ENCODE measurements around the gene PSMA4.

DNA sequence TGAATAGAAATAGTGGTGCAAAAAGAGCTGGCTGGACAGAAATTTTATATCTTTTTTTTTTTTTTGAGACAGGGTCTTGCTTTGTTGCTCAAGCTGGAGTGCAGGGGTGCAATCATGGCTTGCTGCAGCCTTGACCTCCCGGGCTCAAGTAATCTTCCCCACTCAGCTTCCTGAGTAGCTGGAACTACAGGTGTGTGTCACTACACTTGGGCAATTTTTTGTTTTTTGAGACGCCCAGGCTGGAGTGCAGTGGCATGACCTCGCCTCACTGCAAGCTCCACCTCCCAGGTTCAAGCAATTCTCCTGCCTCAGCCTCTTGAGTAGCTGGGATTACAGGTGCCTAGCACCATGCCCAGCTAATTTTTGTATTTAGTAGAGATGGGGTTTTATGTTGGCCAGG lies 58.1 kb downstream of the PSMA4 start:
- TF ChIP-seq POLR2A (IDR thresholded peaks at IDR 0.05; ENCODE audit: low read depth, low read length) (no peak), SPI1 (IDR thresholded peaks at IDR 0.05; ENCODE audit: low read depth, low read length) (no peak), POLR2AphosphoS5 (IDR thresholded peaks at IDR 0.05; ENCODE audit: low read depth, low read length) (no peak)

Data from GM12891 (cell line).